OCI-LY7 (cell line): ENCODE measurements around the gene PRCC.

Experiments
- EZH2phosphoT487 ChIP-seq: fragments of 200-600 bp; sonication (generic); IDR thresholded peaks from 2 replicates; pipeline ENCODE4 v1.6.1; 2018; ENCODE audit warnings: low read depth, borderline replicate concordance, mild to moderate bottlenecking, mixed run types, antibody characterized with exemption, low read length, moderate library complexity, mixed read lengths
- TF ChIP-seq, protein P1 (sequence below): fragments of 200-600 bp; sonication (generic); conservative IDR thresholded peaks from 2 replicates; pipeline ENCODE4 v1.5.1; 2014; ENCODE audit warnings: mild to moderate bottlenecking, antibody characterized with exemption, low read length, moderate library complexity, mixed read lengths

- no peak for TF ChIP-seq EZH2phosphoT487
- TF ChIP-seq, protein P1, sequence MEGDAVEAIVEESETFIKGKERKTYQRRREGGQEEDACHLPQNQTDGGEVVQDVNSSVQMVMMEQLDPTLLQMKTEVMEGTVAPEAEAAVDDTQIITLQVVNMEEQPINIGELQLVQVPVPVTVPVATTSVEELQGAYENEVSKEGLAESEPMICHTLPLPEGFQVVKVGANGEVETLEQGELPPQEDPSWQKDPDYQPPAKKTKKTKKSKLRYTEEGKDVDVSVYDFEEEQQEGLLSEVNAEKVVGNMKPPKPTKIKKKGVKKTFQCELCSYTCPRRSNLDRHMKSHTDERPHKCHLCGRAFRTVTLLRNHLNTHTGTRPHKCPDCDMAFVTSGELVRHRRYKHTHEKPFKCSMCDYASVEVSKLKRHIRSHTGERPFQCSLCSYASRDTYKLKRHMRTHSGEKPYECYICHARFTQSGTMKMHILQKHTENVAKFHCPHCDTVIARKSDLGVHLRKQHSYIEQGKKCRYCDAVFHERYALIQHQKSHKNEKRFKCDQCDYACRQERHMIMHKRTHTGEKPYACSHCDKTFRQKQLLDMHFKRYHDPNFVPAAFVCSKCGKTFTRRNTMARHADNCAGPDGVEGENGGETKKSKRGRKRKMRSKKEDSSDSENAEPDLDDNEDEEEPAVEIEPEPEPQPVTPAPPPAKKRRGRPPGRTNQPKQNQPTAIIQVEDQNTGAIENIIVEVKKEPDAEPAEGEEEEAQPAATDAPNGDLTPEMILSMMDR, result no peak
Measured at GRCh38 chr1:156741481-156741983, 25.8 kb upstream of the PRCC start.
